ENCODE results near the gene TIMP2.

The TIMP2 gene

GRCh38 chr17:78895322-78895721, 29.9 kb downstream of the TIMP2 start:
- DNase-seq (ENCODE audit: low spot score): no peak
- TF ChIP-seq, protein P1, sequence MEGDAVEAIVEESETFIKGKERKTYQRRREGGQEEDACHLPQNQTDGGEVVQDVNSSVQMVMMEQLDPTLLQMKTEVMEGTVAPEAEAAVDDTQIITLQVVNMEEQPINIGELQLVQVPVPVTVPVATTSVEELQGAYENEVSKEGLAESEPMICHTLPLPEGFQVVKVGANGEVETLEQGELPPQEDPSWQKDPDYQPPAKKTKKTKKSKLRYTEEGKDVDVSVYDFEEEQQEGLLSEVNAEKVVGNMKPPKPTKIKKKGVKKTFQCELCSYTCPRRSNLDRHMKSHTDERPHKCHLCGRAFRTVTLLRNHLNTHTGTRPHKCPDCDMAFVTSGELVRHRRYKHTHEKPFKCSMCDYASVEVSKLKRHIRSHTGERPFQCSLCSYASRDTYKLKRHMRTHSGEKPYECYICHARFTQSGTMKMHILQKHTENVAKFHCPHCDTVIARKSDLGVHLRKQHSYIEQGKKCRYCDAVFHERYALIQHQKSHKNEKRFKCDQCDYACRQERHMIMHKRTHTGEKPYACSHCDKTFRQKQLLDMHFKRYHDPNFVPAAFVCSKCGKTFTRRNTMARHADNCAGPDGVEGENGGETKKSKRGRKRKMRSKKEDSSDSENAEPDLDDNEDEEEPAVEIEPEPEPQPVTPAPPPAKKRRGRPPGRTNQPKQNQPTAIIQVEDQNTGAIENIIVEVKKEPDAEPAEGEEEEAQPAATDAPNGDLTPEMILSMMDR (IDR thresholded peaks at IDR 0.05; ENCODE audit: poor library complexity, severe bottlenecking): no peak
- peaks cover 7% of the 10 kb centered on the region for H3K4me1 ChIP-seq (ENCODE audit: insufficient read depth, poor library complexity, severe bottlenecking)
- H3K36me3 ChIP-seq (ENCODE audit: low read depth): no peaks in the 10 kb centered on the region
- ATAC-seq (ENCODE audit: low read depth): no peak
- no peaks in the 10 kb centered on the region for H3K9me3 ChIP-seq (ENCODE audit: severe bottlenecking)
- H3K27me3 ChIP-seq (ENCODE audit: insufficient read depth, poor library complexity, severe bottlenecking): no peaks in the 10 kb centered on the region
- no peak overlapping the region for H3K4me3 ChIP-seq (ENCODE audit: severe bottlenecking)
- H3K27ac ChIP-seq (ENCODE audit: poor library complexity, severe bottlenecking): no peak overlapping the region

GRCh38 chr17:78893684-78894083, 31.5 kb downstream of the TIMP2 start:
- TF ChIP-seq, protein P1 (IDR thresholded peaks at IDR 0.05; ENCODE audit: poor library complexity, severe bottlenecking): no peak
- H3K9me3 ChIP-seq (ENCODE audit: severe bottlenecking): no peaks in the 10 kb centered on the region
- H3K4me3 ChIP-seq (ENCODE audit: severe bottlenecking): no peak overlapping the region
- no peak overlapping the region for H3K27ac ChIP-seq (ENCODE audit: poor library complexity, severe bottlenecking)
- H3K4me1 ChIP-seq (ENCODE audit: insufficient read depth, poor library complexity, severe bottlenecking): no peaks in the 10 kb centered on the region
- no peaks in the 10 kb centered on the region for H3K27me3 ChIP-seq (ENCODE audit: insufficient read depth, poor library complexity, severe bottlenecking)
- no peak for DNase-seq (ENCODE audit: low spot score)
- H3K36me3 ChIP-seq (ENCODE audit: low read depth): no peaks in the 10 kb centered on the region
- no peak for ATAC-seq (ENCODE audit: low read depth)

GRCh38 chr17:78892936-78893379, 32.2 kb downstream of the TIMP2 start:
- Histone ChIP-seq H3K27ac (ENCODE audit: poor library complexity, severe bottlenecking) (no peak overlapping the region), H3K4me3 (ENCODE audit: severe bottlenecking) (no peak overlapping the region), H3K9me3 (ENCODE audit: severe bottlenecking) (no peaks in the 10 kb centered on the region), H3K27me3 (ENCODE audit: insufficient read depth, poor library complexity, severe bottlenecking) (no peaks in the 10 kb centered on the region), H3K4me1 (ENCODE audit: insufficient read depth, poor library complexity, severe bottlenecking) (no peaks in the 10 kb centered on the region), H3K36me3 (ENCODE audit: low read depth) (no peaks in the 10 kb centered on the region)
- no peak for DNase-seq (ENCODE audit: low spot score)
- ATAC-seq (ENCODE audit: low read depth): no peak
- TF ChIP-seq, protein P1 (IDR thresholded peaks at IDR 0.05; ENCODE audit: poor library complexity, severe bottlenecking): no peak

DNA sequence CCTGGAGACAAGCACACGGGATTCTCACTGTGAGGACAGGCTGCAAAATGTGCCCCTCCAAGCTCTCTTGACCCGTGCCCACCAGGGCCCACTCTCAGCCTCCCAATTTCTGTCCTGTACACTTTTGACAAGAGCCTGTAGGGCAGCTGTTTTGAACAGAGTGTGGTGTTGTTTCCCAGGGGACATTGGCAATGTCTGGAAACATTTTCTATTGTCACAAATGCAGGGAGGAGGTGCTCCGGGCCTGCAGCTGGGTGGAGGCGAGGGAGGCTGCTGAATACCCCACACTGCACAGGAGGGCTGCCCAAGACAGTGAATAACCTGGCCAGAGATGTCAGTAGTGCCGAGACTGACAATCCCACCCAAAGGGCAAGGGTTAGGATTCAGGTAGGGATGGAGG, 32.7 kb downstream of the TIMP2 start:
- ATAC-seq (ENCODE audit: low read depth) (no peak), DNase-seq (ENCODE audit: low spot score) (no peak)
- TF ChIP-seq, protein P1 (IDR thresholded peaks at IDR 0.05; ENCODE audit: poor library complexity, severe bottlenecking): no peak
- Histone ChIP-seq H3K4me3 (ENCODE audit: severe bottlenecking) (no peak overlapping the region), H3K9me3 (ENCODE audit: severe bottlenecking) (no peaks in the 10 kb centered on the region), H3K36me3 (ENCODE audit: low read depth) (no peaks in the 10 kb centered on the region), H3K4me1 (ENCODE audit: insufficient read depth, poor library complexity, severe bottlenecking) (no peaks in the 10 kb centered on the region), H3K27me3 (ENCODE audit: insufficient read depth, poor library complexity, severe bottlenecking) (no peaks in the 10 kb centered on the region), H3K27ac (ENCODE audit: poor library complexity, severe bottlenecking) (no peak overlapping the region)

GRCh38 chr17:78892062-78892456, 33.1 kb downstream of the TIMP2 start:
- no peak overlapping the region for H3K4me3 ChIP-seq (ENCODE audit: severe bottlenecking)
- H3K27ac ChIP-seq (ENCODE audit: poor library complexity, severe bottlenecking): no peak overlapping the region
- no peak for ATAC-seq (ENCODE audit: low read depth)
- TF ChIP-seq, protein P1 (IDR thresholded peaks at IDR 0.05; ENCODE audit: poor library complexity, severe bottlenecking): no peak
- H3K36me3 ChIP-seq (ENCODE audit: low read depth): no peaks in the 10 kb centered on the region
- H3K27me3 ChIP-seq (ENCODE audit: insufficient read depth, poor library complexity, severe bottlenecking): no peaks in the 10 kb centered on the region
- no peaks in the 10 kb centered on the region for H3K4me1 ChIP-seq (ENCODE audit: insufficient read depth, poor library complexity, severe bottlenecking)
- H3K9me3 ChIP-seq (ENCODE audit: severe bottlenecking): no peaks in the 10 kb centered on the region
- no peak for DNase-seq (ENCODE audit: low spot score)

Data from RWPE2 (cell line).